Activated B cell treated with CpG ODN at 0.5 μM for 24 hours (primary cell): Measurements from ENCODE around the gene PRRT2. TPM values are rescaled to one million over a fixed set of nuclear protein-coding genes. Genes with fewer than 3 reads are reported as not detected.

Source experiments
- ATAC-seq: fragments of 200-7000 bp; cut with Tn5 transposase; one replicate; pipeline ENCODE4 v1.10.0; 2021; ENCODE audit warnings: low read depth, mild to moderate bottlenecking, moderate library complexity
- CTCF ChIA-PET: fragments of 350-600 bp; sonication (Branson Sonifier 250); formaldehyde crosslinking; loops from one replicate; lab custom pipeline; 2021; ENCODE audit warnings: antibody characterized with exemption; lab: Charles Lee
- POLR2A ChIA-PET: fragments of 350-600 bp; sonication (Branson Sonifier 250); formaldehyde crosslinking; loops from one replicate; lab custom pipeline; 2021; ENCODE audit warnings: antibody characterized with exemption; lab: Charles Lee
- DNase-seq: peaks from one replicate; pipeline ENCODE4 v3.0.0; 2022
- H3K27ac Mint-ChIP-seq: one replicate; pipeline ENCODE4 v1.8.0; 2020; ENCODE audit warnings: mixed read lengths
- H3K27me3 Mint-ChIP-seq: one replicate; pipeline ENCODE4 v1.8.0; 2021; ENCODE audit warnings: mixed read lengths
- H3K36me3 Mint-ChIP-seq: one replicate; pipeline ENCODE4 v1.8.0; 2021; ENCODE audit warnings: low read depth, mixed read lengths
- H3K4me1 Mint-ChIP-seq: one replicate; pipeline ENCODE4 v1.8.0; 2021; ENCODE audit warnings: mixed read lengths
- H3K4me3 Mint-ChIP-seq: one replicate; pipeline ENCODE4 v1.8.0; 2020; ENCODE audit warnings: mild to moderate bottlenecking, mixed read lengths
- H3K9me3 Mint-ChIP-seq: one replicate; pipeline ENCODE4 v1.8.0; 2020; ENCODE audit warnings: mixed read lengths
- CTCF ChIP-seq: fragments of 200-600 bp; IDR thresholded peaks from one replicate; pipeline ENCODE4 v1.8.0; 2022; ENCODE audit warnings: antibody characterized with exemption, mild to moderate bottlenecking
- intact Hi-C: fragments of 100-400 bp; cut with micrococcal nuclease; formaldehyde crosslinking; loops from one replicate; pipeline ENCODE4 v1.15.1; 2024
- total RNA-seq: library from RNA; stranded (reverse); gene quantifications from 2 replicates; pipeline ENCODE4 v1.2.3, GENCODE V29; 2022

Gene PRRT2
- total RNA-seq, 1 donor from 2014 or later, result 0.11 TPM

GRCh38 chr16:29809031-29809747 lies 2.8 kb upstream of the PRRT2 start:
- Mint-ChIP-seq H3K27me3 (no peaks in the 10 kb centered on the region), H3K9me3 (no peaks in the 10 kb centered on the region), H3K36me3 (peaks cover 26% of the 10 kb centered on the region), H3K27ac (peak overlapping the region; percentile 2), H3K4me1 (peaks cover 54% of the 10 kb centered on the region), H3K4me3 (no peak overlapping the region)
- intact Hi-C loops, result no loop called here
- ChIA-PET CTCF (interaction anchor here (1.1 to 2.8 kb wide), 6 partner anchors 7 to 164 kb away, joined by 3 to 43 read pairs (median 10); partner anchors contain the start of genes PAGR1 and TAOK2), POLR2A (interaction anchor here (0.6 to 5.5 kb wide), 3 partner anchors 10 to 196 kb away, joined by 7 to 147 read pairs (median 8); partner anchors contain the start of genes MVP and PAGR1)
- DNase-seq (no peak), ATAC-seq (no peak)
- no peak for TF ChIP-seq CTCF

- DNase-seq, result no peak
These were observed 1.9 kb upstream of the PRRT2 start for GRCh38 chr16:29809850-29810698.

GRCh38 chr16:29810699-29811169 lies 1.3 kb upstream of the PRRT2 start:
- H3K9me3 Mint-ChIP-seq, result no peaks in the 10 kb centered on the region
- POLR2A ChIA-PET, result interaction anchor here (0.9 to 5.5 kb wide), 4 partner anchors 8 to 25 kb away, joined by 4 to 147 read pairs (median 6); partner anchors contain the start of genes KIF22, MVP and PAGR1
- ATAC-seq, result no peak
- TF ChIP-seq CTCF, result no peak
- H3K27me3 Mint-ChIP-seq, result no peaks in the 10 kb centered on the region
- no peak for DNase-seq
- H3K27ac Mint-ChIP-seq, result peak overlapping the region; percentile 53
- H3K36me3 Mint-ChIP-seq, result peaks cover 24% of the 10 kb centered on the region
- CTCF ChIA-PET, result interaction anchor here (1.2 kb wide), 1 partner anchor 38 kb away, joined by 4 read pairs; no protein-coding TSS in a partner anchor
- intact Hi-C loops, result loop anchor here (2.0 kb wide), 1 partner anchor 210 kb away; no protein-coding TSS in a partner anchor
- peaks cover 53% of the 10 kb centered on the region for H3K4me1 Mint-ChIP-seq
- H3K4me3 Mint-ChIP-seq, result peak overlapping the region; percentile 80

More at GRCh38 chr16:29809850-29810698, 1.9 kb upstream of the PRRT2 start:
- H3K4me1 Mint-ChIP-seq, result peaks cover 51% of the 10 kb centered on the region
- ChIA-PET CTCF (interaction anchor here (1.2 kb wide), 1 partner anchor 38 kb away, joined by 4 read pairs; no protein-coding TSS in a partner anchor), POLR2A (interaction anchor here (0.6 to 5.5 kb wide), 4 partner anchors 9 to 109 kb away, joined by 4 to 147 read pairs (median 6); partner anchors contain the start of genes KIF22, MVP and PAGR1)
- H3K27ac Mint-ChIP-seq, result no peak overlapping the region
- peak overlapping the region; percentile 80 for H3K4me3 Mint-ChIP-seq
- intact Hi-C loops, result loop anchor here (2.0 kb wide), 1 partner anchor 211 kb away; no protein-coding TSS in a partner anchor
- H3K9me3 Mint-ChIP-seq, result no peaks in the 10 kb centered on the region
- H3K27me3 Mint-ChIP-seq, result no peaks in the 10 kb centered on the region
- H3K36me3 Mint-ChIP-seq, result peaks cover 26% of the 10 kb centered on the region
- no peak for ATAC-seq
- no peak for TF ChIP-seq CTCF

GRCh38 chr16:29811170-29811895 lies 660 bp upstream of the PRRT2 start:
- CTCF ChIA-PET, result no interaction called here
- intact Hi-C loops, result loop anchor here (2.0 kb wide), 1 partner anchor 209 kb away; no protein-coding TSS in a partner anchor
- Mint-ChIP-seq H3K9me3 (no peaks in the 10 kb centered on the region), H3K4me1 (peaks cover 57% of the 10 kb centered on the region), H3K36me3 (peaks cover 26% of the 10 kb centered on the region), H3K27ac (peak overlapping the region; percentile 53), H3K27me3 (no peaks in the 10 kb centered on the region), H3K4me3 (peak overlapping the region; percentile 80)
- DNase-seq, result peak; percentile 50
- POLR2A ChIA-PET, result interaction anchor here (1.2 to 1.4 kb wide), 3 partner anchors 10 to 162 kb away, joined by 4 to 7 read pairs (median 5); partner anchors contain the start of gene TAOK2
- peak; percentile 22 for ATAC-seq
- no peak for TF ChIP-seq CTCF
